Measurements from ENCODE around the gene ABHD14A. TPM values are rescaled to one million over a fixed set of nuclear protein-coding genes. Genes with fewer than 3 reads are reported as not detected.

The ABHD14A gene
- total RNA-seq, 4 donors from 2014 or later, result 20.1 to 52.7 (median 22.6) TPM

GRCh38 chr3:51930439-51930838 lies 44.4 kb upstream of the ABHD14A start:
- DNase-seq (ENCODE audit: low spot score in 2 of 2), result no peak
- TF ChIP-seq CTCF (IDR thresholded peaks at IDR 0.05), result no peak
- TF ChIP-seq EP300 (IDR thresholded peaks at IDR 0.05), result no peak
- TF ChIP-seq POLR2A (IDR thresholded peaks at IDR 0.05), result no peak
- WGBS, 2 donors, result 100% methylated on average over 1 of the region's 1 CpG
- Histone ChIP-seq H3K4me3 (no peak overlapping the region), H3K27ac (no peak overlapping the region), H3K4me1 (no peaks in the 10 kb centered on the region), H3K27me3 (no peaks in the 10 kb centered on the region), H3K36me3 (peaks cover 0 to 51% (median 13%) of the 10 kb centered on the region in 3 donors), H3K9me3 (no peaks in the 10 kb centered on the region)

GRCh38 chr3:51931756-51932155 lies 43.1 kb upstream of the ABHD14A start:
- Histone ChIP-seq H3K27ac (no peak overlapping the region), H3K27me3 (no peaks in the 10 kb centered on the region), H3K9me3 (no peaks in the 10 kb centered on the region), H3K36me3 (peaks cover 0 to 64% (median 23%) of the 10 kb centered on the region in 3 donors), H3K4me3 (no peak overlapping the region), H3K4me1 (no peaks in the 10 kb centered on the region)
- WGBS, 2 donors, result 85 to 93% methylated on average over 6 of the region's 6 CpGs
- DNase-seq (ENCODE audit: low spot score in 2 of 2), result no peak
- no peak for TF ChIP-seq POLR2A (IDR thresholded peaks at IDR 0.05)
- TF ChIP-seq CTCF (IDR thresholded peaks at IDR 0.05), result no peak
- no peak for TF ChIP-seq EP300 (IDR thresholded peaks at IDR 0.05)

GRCh38 chr3:51932471-51933370 lies 42.1 kb upstream of the ABHD14A start:
- 90 to 93% methylated on average over 15 of the region's 15 CpGs for WGBS, 2 donors
- no peaks in the 10 kb centered on the region for H3K9me3 ChIP-seq
- no peak for DNase-seq (ENCODE audit: low spot score in 2 of 2)
- TF ChIP-seq CTCF (IDR thresholded peaks at IDR 0.05), result no peak
- TF ChIP-seq EP300 (IDR thresholded peaks at IDR 0.05), result no peak
- TF ChIP-seq POLR2A (IDR thresholded peaks at IDR 0.05), result no peak
- H3K27me3 ChIP-seq, result no peaks in the 10 kb centered on the region
- H3K4me1 ChIP-seq, result no peaks in the 10 kb centered on the region
- peaks cover 0 to 74% (median 32%) of the 10 kb centered on the region in 3 donors for H3K36me3 ChIP-seq
- no peak overlapping the region for H3K4me3 ChIP-seq
- H3K27ac ChIP-seq, result no peak overlapping the region

- WGBS, 2 donors, result 91% methylated on average over 13 of the region's 13 CpGs
- no peak for DNase-seq (ENCODE audit: low spot score in 2 of 2)
- Histone ChIP-seq H3K27me3 (no peaks in the 10 kb centered on the region), H3K27ac (no peak overlapping the region), H3K36me3 (peaks cover 0 to 83% (median 37%) of the 10 kb centered on the region in 3 donors), H3K4me1 (no peaks in the 10 kb centered on the region), H3K4me3 (no peak overlapping the region), H3K9me3 (no peaks in the 10 kb centered on the region)
- TF ChIP-seq CTCF (IDR thresholded peaks at IDR 0.05) (no peak), POLR2A (IDR thresholded peaks at IDR 0.05) (no peak), EP300 (IDR thresholded peaks at IDR 0.05) (no peak)
Measured at GRCh38 chr3:51933471-51934138, 41.3 kb upstream of the ABHD14A start.

All from tibial nerve (tissue), 4 donors.